CD4-positive, alpha-beta T cell treated with Interleukin-12 subunit alpha and Interleukin-12 subunit beta, for 1 hour (primary cell): ENCODE data around the gene CFAP73.

Experiments
- DNase-seq: peaks from one replicate; pipeline ENCODE4 v3.0.0-alpha.2; 2020

The CFAP73 gene

GRCh38 chr12:113167868-113168267 lies 18.3 kb downstream of the CFAP73 start:
- no peak for DNase-seq

- no peak for DNase-seq
These were observed 20.2 kb downstream of the CFAP73 start for GRCh38 chr12:113169697-113170096.

GRCh38 chr12:113170457-113170856 lies 20.9 kb downstream of the CFAP73 start:
- DNase-seq, result no peak

- DNase-seq, result no peak
These were observed 21.4 kb downstream of the CFAP73 start for GRCh38 chr12:113170926-113171325.

- no peak for DNase-seq
These were observed 22.0 kb downstream of the CFAP73 start for GRCh38 chr12:113171543-113171942.

- no peak for DNase-seq
These were observed 22.7 kb downstream of the CFAP73 start for GRCh38 chr12:113172185-113172584.

- DNase-seq, result no peak
These were observed 23.7 kb downstream of the CFAP73 start for GRCh38 chr12:113173081-113173698.

- DNase-seq, result peak; percentile 79
These were observed 25.2 kb downstream of the CFAP73 start for GRCh38 chr12:113174461-113175384.

- no peak for DNase-seq
These were observed 29.5 kb downstream of the CFAP73 start for GRCh38 chr12:113179023-113179422.

- no peak for DNase-seq
These were observed 30.8 kb downstream of the CFAP73 start for GRCh38 chr12:113180333-113180732.

- no peak for DNase-seq
These were observed 32.5 kb downstream of the CFAP73 start for GRCh38 chr12:113181975-113182374.

GRCh38 chr12:113183030-113183589 lies 33.6 kb downstream of the CFAP73 start:
- no peak for DNase-seq

GRCh38 chr12:113184098-113184899 lies 34.8 kb downstream of the CFAP73 start:
- DNase-seq, result no peak

- DNase-seq, result peak; percentile 90
These were observed 35.3 kb downstream of the CFAP73 start for GRCh38 chr12:113184900-113185179.

GRCh38 chr12:113185180-113186032 lies 35.9 kb downstream of the CFAP73 start, which contains the start of the genes DDX54 and RITA1:
DDX54 (minus strand) TSS chr12:113185478; CDS start chr12:113185451, 27 bp downstream.
RITA1 (plus strand) TSS chr12:113185721; CDS start chr12:113186747, 1,026 bp downstream.
- peak; percentile 84 for DNase-seq

- DNase-seq, result peak; percentile 16
These were observed 36.5 kb downstream of the CFAP73 start for GRCh38 chr12:113186033-113186365.

GRCh38 chr12:113186666-113187325 lies 37.3 kb downstream of the CFAP73 start:
- DNase-seq, result no peak

- DNase-seq, result no peak
These were observed 39.8 kb downstream of the CFAP73 start for GRCh38 chr12:113189361-113189760.

- no peak for DNase-seq
These were observed 41.2 kb downstream of the CFAP73 start for GRCh38 chr12:113190761-113191160.

- DNase-seq, result no peak
These were observed 41.7 kb downstream of the CFAP73 start for GRCh38 chr12:113191227-113191626.

GRCh38 chr12:113194971-113195391 lies 45.5 kb downstream of the CFAP73 start:
- no peak for DNase-seq

- no peak for DNase-seq
These were observed 46.1 kb downstream of the CFAP73 start for GRCh38 chr12:113195598-113195997.
